Measurements from ENCODE around the gene PAX9. TPM values are rescaled to one million over a fixed set of nuclear protein-coding genes. Genes with fewer than 3 reads are reported as not detected.
"Not testable (repeated sequence)": the region's sequence is repeated elsewhere in the genome, so short reads cannot be mapped to it uniquely, and the experiment has no call there.

The PAX9 gene
- total RNA-seq, 1 donor from 2014 or later: not detected

DNA sequence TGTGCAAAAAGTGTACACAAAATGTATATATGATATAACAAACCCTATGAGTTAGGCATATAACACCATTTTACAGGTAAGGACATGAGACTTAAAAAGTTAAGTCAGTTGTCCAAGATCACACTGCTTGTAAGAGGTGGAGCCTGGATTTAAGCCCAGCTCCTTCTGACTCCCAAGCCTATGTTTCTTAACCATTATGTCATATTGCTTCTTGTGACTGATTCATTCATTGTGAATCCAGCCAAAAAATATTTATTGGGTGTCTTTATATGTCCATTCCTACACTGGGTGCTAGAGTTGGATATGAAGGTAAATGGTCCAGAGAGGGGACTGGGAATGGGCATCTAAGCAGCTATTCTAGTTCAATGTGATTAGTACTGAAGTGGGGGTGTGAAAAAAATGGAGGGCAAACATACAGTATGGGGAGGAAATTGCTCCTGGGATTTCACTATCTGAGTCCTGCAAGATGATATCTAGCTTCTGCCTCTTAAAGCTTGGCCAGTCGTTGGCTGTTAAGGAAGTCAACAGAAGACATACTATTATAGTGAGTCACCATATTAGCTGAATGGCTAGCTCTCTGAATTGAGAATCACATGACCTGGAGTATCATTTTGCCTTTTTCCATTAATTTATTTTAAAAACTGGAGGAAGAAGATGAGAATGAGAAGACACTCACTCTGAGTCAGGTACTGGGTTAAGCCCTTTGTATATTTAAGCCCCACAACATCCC, 28.8 kb downstream of the PAX9 start:
- POLR2A ChIA-PET: interaction anchor here (0.6 kb wide), 1 partner anchor 27 kb away, joined by 3 read pairs; no protein-coding TSS in a partner anchor
- DNase-seq (no peak), ATAC-seq (ENCODE audit: low read depth) (no peak)
- no peaks in the 10 kb centered on the region for H3K4me1 Mint-ChIP-seq
- intact Hi-C loops (cut with micrococcal nuclease): no loop called here
- no peak overlapping the region for H3K27ac Mint-ChIP-seq
- peaks cover 2% of the 10 kb centered on the region for H3K27me3 Mint-ChIP-seq
- H3K4me3 Mint-ChIP-seq: no peak overlapping the region
- CTCF ChIA-PET: no interaction called here
- H3K36me3 Mint-ChIP-seq (ENCODE audit: low read depth): no peaks in the 10 kb centered on the region
- H3K9me3 Mint-ChIP-seq: peaks cover 8% of the 10 kb centered on the region
- TF ChIP-seq, protein P1, sequence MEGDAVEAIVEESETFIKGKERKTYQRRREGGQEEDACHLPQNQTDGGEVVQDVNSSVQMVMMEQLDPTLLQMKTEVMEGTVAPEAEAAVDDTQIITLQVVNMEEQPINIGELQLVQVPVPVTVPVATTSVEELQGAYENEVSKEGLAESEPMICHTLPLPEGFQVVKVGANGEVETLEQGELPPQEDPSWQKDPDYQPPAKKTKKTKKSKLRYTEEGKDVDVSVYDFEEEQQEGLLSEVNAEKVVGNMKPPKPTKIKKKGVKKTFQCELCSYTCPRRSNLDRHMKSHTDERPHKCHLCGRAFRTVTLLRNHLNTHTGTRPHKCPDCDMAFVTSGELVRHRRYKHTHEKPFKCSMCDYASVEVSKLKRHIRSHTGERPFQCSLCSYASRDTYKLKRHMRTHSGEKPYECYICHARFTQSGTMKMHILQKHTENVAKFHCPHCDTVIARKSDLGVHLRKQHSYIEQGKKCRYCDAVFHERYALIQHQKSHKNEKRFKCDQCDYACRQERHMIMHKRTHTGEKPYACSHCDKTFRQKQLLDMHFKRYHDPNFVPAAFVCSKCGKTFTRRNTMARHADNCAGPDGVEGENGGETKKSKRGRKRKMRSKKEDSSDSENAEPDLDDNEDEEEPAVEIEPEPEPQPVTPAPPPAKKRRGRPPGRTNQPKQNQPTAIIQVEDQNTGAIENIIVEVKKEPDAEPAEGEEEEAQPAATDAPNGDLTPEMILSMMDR (IDR thresholded peaks at IDR 0.05): no peak

- CTCF ChIA-PET; ATAC-seq (ENCODE audit: low read depth); H3K27ac Mint-ChIP-seq; H3K4me1 Mint-ChIP-seq; POLR2A ChIA-PET; H3K36me3 Mint-ChIP-seq (ENCODE audit: low read depth); H3K27me3 Mint-ChIP-seq; intact Hi-C loops (cut with micrococcal nuclease); DNase-seq; H3K4me3 Mint-ChIP-seq: not testable (repeated sequence)
- H3K9me3 Mint-ChIP-seq: peaks cover 11% of the 10 kb centered on the region
These were observed 37.8 kb downstream of the PAX9 start for GRCh38 chr14:36699420-36699819.

DNA sequence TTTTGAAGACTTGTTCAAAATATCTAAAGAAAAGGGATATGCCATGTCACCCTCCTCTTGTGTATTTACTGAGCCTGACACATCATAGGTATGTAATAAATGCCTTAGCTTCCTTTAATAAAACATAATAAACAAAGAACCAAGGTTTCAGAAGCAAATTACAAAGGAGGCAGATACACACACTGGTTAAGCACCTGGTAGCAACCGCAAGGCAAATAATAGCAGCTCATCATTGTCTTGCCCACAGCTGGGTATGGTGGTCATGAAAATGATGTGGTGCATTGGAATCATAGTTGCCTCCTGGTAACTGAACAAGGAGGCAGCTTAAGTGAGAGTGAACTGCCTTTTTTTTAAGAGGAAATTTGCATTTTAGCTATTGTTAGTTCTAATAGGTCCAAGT, 39.0 kb downstream of the PAX9 start:
- no peak for ATAC-seq (ENCODE audit: low read depth)
- DNase-seq: no peak
- Mint-ChIP-seq H3K9me3 (peaks cover 2% of the 10 kb centered on the region), H3K4me3 (no peak overlapping the region), H3K27me3 (no peaks in the 10 kb centered on the region), H3K36me3 (ENCODE audit: low read depth) (no peaks in the 10 kb centered on the region), H3K27ac (no peak overlapping the region), H3K4me1 (no peaks in the 10 kb centered on the region)
- CTCF ChIA-PET: no interaction called here
- intact Hi-C loops (cut with micrococcal nuclease): no loop called here
- POLR2A ChIA-PET: no interaction called here
- TF ChIP-seq, protein P1 (IDR thresholded peaks at IDR 0.05): no peak

GRCh38 chr14:36701132-36701531, 39.5 kb downstream of the PAX9 start:
- Mint-ChIP-seq H3K4me3 (no peak overlapping the region), H3K9me3 (no peaks in the 10 kb centered on the region), H3K27me3 (no peaks in the 10 kb centered on the region), H3K4me1 (no peaks in the 10 kb centered on the region), H3K27ac (no peak overlapping the region), H3K36me3 (ENCODE audit: low read depth) (no peaks in the 10 kb centered on the region)
- intact Hi-C loops (cut with micrococcal nuclease): no loop called here
- POLR2A ChIA-PET: no interaction called here
- DNase-seq: no peak
- CTCF ChIA-PET: no interaction called here
- TF ChIP-seq, protein P1 (IDR thresholded peaks at IDR 0.05): no peak
- ATAC-seq (ENCODE audit: low read depth): no peak

- DNase-seq: no peak
- Mint-ChIP-seq H3K27me3 (no peaks in the 10 kb centered on the region), H3K4me3 (no peak overlapping the region), H3K4me1 (no peaks in the 10 kb centered on the region), H3K9me3 (no peaks in the 10 kb centered on the region), H3K36me3 (ENCODE audit: low read depth) (no peaks in the 10 kb centered on the region), H3K27ac (no peak overlapping the region)
- TF ChIP-seq, protein P1 (IDR thresholded peaks at IDR 0.05): no peak
- no peak for ATAC-seq (ENCODE audit: low read depth)
- POLR2A ChIA-PET: no interaction called here
- intact Hi-C loops (cut with micrococcal nuclease): no loop called here
- CTCF ChIA-PET: no interaction called here
These were observed 40.8 kb downstream of the PAX9 start for GRCh38 chr14:36702474-36702873.

DNA sequence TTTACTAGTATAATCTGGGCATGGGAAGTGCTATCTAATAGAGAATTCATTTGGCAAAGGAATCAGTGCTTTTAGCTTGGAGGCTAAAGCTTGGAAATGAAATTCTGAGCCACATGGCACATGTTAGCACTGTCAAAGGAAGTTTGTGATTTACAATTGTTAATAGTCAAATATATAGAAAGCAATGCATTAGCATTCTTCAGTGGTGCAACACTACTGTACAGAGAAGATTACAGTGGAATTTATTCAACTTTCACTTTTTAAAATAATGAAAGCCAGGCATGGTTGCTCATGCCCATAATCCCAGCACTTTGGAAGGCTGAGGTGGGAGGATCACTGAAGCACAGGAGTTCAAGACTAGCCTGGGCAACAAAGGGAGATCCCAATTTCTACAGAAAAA, 45.9 kb downstream of the PAX9 start:
- ATAC-seq (ENCODE audit: low read depth): no peak

More for the DNA sequence above, 45.9 kb downstream of the PAX9 start:
- DNase-seq: no peak
- H3K36me3 Mint-ChIP-seq (ENCODE audit: low read depth): no peaks in the 10 kb centered on the region
- H3K4me3 Mint-ChIP-seq: no peak overlapping the region
- intact Hi-C loops (cut with micrococcal nuclease): no loop called here
- H3K27ac Mint-ChIP-seq: no peak overlapping the region
- TF ChIP-seq, protein P1 (IDR thresholded peaks at IDR 0.05): no peak
- H3K27me3 Mint-ChIP-seq: no peaks in the 10 kb centered on the region
- POLR2A ChIA-PET: no interaction called here
- H3K4me1 Mint-ChIP-seq: no peaks in the 10 kb centered on the region
- CTCF ChIA-PET: no interaction called here
- H3K9me3 Mint-ChIP-seq: no peaks in the 10 kb centered on the region

Data from activated B cell treated with CpG ODN at 0.5 μM for 24 hours (primary cell).